ENCODE results near the gene GSTO2.

GSTO2 gene

DNA sequence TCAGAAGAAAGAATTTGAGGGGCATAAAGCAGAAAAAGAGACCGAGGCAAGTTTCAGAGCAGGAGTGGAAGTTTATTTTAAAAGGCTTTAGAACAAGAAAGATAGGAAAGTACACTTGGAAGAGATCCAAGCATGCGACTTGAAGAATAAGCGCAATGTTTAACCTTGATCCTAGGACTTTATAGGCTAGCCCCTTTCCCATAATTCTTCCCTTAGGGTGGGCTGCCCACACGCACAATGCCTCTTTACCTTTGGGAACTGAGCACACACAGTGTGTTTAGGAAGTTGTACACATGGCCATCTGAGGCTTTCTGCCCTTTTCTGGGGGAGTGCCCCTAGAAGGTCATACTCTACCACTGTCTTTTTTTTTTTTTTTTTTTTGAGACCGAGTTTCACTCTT, 25.5 kb upstream of the GSTO2 start (continued):
- TF ChIP-seq ZNF2 (tag by site-specific recombination; IDR thresholded peaks at IDR 0.05) (no peak), GLI2 (tag by site-specific recombination; IDR thresholded peaks at IDR 0.05; ENCODE audit: borderline replicate concordance, low read depth) (no peak), ZBTB8A (tag by site-specific recombination; IDR thresholded peaks at IDR 0.05) (no peak), KLF10 (tag by site-specific recombination; IDR thresholded peaks at IDR 0.05) (no peak), SETDB1 (IDR thresholded peaks at IDR 0.05; ENCODE audit: insufficient read length, low read length) (no peak)
- TF ChIP-seq, protein P1, sequence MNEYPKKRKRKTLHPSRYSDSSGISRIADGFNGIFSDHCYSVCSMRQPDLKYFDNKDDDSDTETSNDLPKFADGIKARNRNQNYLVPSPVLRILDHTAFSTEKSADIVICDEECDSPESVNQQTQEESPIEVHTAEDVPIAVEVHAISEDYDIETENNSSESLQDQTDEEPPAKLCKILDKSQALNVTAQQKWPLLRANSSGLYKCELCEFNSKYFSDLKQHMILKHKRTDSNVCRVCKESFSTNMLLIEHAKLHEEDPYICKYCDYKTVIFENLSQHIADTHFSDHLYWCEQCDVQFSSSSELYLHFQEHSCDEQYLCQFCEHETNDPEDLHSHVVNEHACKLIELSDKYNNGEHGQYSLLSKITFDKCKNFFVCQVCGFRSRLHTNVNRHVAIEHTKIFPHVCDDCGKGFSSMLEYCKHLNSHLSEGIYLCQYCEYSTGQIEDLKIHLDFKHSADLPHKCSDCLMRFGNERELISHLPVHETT (tag by site-specific recombination; IDR thresholded peaks at IDR 0.05) = no peak

DNA sequence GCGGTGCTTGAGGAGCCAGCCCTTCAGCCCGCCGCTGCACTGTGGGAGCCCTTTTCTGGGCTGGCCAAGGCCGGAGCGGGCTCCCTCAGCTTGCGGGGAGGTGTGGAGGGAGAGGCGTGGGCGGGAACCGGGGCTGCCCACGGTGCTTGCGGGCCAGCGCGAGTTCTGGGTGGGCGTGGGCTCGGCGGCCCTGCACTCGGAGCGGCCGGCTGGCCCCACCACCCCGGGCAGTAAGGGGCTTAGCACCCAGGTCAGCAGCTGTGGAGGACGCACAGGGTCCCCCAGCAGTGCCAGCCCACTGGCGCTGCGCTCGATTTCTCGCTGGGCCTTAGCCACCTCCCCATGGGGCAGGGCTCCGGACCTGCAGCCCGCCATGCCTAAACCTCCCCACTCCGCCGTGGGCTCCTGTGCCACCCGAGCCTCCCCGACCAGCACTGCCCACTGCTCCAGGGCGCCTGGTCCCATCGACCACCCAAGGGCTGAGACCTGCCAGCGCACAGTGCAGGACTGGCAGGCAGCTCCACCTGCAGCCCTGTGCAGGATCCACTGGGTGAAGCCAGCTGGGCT, 23.8 kb upstream of the GSTO2 start:
- CTCF ChIA-PET = interaction anchor here (2.9 kb wide), 1 partner anchor 10 kb away, joined by 8 read pairs; the partner anchor contains the start of gene GSTO1
- H3K36me3 ChIP-seq (ENCODE audit: control insufficient read depth in 2 of 2, insufficient read depth in 1 of 2, low read length in 2 of 2) = no peaks in the 10 kb centered on the region
- POLR2A ChIA-PET = no interaction called here
- H3K4me1 ChIP-seq (ENCODE audit: control insufficient read depth, insufficient read depth, low read length) = no peaks in the 10 kb centered on the region
- no peak overlapping the region for H3K4me3 ChIP-seq (ENCODE audit: low read depth, low read length)
- H3K9me3 ChIP-seq (ENCODE audit: control insufficient read depth, insufficient read depth, low read depth, low read length) = no peaks in the 10 kb centered on the region
- no peak overlapping the region for H3K27ac ChIP-seq (ENCODE audit: extremely low read depth, low read depth, low read length)
- no peak for TF ChIP-seq ZNF529 (tag by site-specific recombination; IDR thresholded peaks at IDR 0.05; ENCODE audit: insufficient replicate concordance)
- 0 out of 2 replicates have a peak, but pooled peaks have one; percentile 16 for TF ChIP-seq ZFHX2 (tag by site-specific recombination; conservative IDR thresholded peaks at IDR 0.05)

DNA sequence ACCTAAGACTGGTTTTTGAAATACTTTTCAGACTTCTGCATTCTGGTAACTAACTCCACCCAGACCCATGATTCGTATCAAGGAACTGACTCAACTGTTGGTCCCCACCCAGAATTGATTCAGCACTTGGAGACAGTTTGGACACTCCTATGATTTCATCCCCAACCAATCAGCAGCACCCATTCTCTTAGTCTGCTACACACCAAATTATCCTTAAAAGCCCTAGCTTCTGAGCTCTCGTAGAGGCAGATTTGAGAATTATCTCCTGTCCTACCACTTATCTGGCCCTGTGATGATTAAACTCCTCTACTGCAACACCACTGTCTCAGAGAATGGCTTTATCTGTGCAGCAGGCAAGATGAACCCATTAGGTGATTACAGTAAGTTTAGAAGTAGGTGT, 22.0 kb upstream of the GSTO2 start:
- Histone ChIP-seq H3K36me3 (ENCODE audit: control insufficient read depth in 2 of 2, insufficient read depth in 1 of 2, low read length in 2 of 2) (no peaks in the 10 kb centered on the region), H3K4me1 (ENCODE audit: control insufficient read depth, insufficient read depth, low read length) (peaks cover 4% of the 10 kb centered on the region; the same call in 1 of the 2 replicates), H3K27ac (ENCODE audit: extremely low read depth, low read depth, low read length) (no peak overlapping the region), H3K4me3 (ENCODE audit: low read depth, low read length) (no peak overlapping the region), H3K9me3 (ENCODE audit: control insufficient read depth, insufficient read depth, low read depth, low read length) (no peaks in the 10 kb centered on the region)
- TF ChIP-seq ZNF266 (tag by site-specific recombination; IDR thresholded peaks at IDR 0.05; ENCODE audit: low read depth) = no peak
- peak; percentile 67 for TF ChIP-seq SETDB1 (IDR thresholded peaks at IDR 0.05; ENCODE audit: insufficient read length, low read length)
- CTCF ChIA-PET = interaction anchor here (2.9 to 3.2 kb wide), 2 partner anchors 8 to 44 kb away, joined by 8 read pairs; partner anchors contain the start of gene GSTO1
- POLR2A ChIA-PET = interaction anchor here (0.5 kb wide), 1 partner anchor 10 kb away, joined by 6 read pairs; no protein-coding TSS in a partner anchor

DNA sequence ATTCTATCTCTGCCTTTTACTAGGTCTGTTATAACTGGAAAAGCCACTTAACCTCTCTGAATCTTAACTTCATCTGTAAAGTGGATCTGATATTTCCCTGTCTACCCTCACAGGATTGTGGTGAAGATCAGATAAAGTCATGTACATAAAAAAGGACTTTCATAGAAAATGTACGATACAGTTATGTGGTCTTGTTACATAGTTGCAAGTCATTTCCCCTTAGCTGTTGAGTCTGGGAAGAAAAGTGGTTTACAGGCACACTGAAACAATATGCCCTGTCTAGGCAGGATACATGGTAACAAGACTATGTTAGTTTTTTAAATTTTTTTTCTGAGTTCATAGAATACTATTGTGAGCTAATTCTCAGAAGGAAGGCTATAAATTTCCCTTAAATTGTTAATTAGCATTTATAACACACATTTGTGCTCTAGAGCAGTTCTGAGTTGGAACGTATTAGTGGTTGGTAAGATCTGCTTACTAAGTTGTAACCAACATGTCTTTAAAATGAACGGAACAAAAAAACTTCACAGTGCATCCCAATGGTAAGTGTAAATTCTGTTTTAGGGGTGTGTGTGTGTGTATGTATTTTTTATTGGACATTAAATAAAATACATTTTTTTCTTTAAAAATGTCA, 21.4 kb upstream of the GSTO2 start:
- H3K36me3 ChIP-seq (ENCODE audit: control insufficient read depth in 2 of 2, insufficient read depth in 1 of 2, low read length in 2 of 2) = no peaks in the 10 kb centered on the region
- H3K9me3 ChIP-seq (ENCODE audit: control insufficient read depth, insufficient read depth, low read depth, low read length) = no peaks in the 10 kb centered on the region
- TF ChIP-seq ZNF473 (tag by site-specific recombination; IDR thresholded peaks at IDR 0.05) (no peak), ZEB2 (tag by site-specific recombination; IDR thresholded peaks at IDR 0.05) (no peak), ZNF660 (tag by site-specific recombination; IDR thresholded peaks at IDR 0.05) (no peak), ZNF132 (tag by site-specific recombination; IDR thresholded peaks at IDR 0.05; ENCODE audit: borderline replicate concordance) (no peak), YY1 (tag by site-specific recombination; IDR thresholded peaks at IDR 0.05) (no peak), ZNF391 (tag by site-specific recombination; IDR thresholded peaks at IDR 0.05; ENCODE audit: borderline replicate concordance, low read depth) (no peak), ZNF585B (tag by site-specific recombination; IDR thresholded peaks at IDR 0.05) (no peak), ZNF600 (tag by site-specific recombination; IDR thresholded peaks at IDR 0.05) (no peak)
- TF ChIP-seq, protein P2, sequence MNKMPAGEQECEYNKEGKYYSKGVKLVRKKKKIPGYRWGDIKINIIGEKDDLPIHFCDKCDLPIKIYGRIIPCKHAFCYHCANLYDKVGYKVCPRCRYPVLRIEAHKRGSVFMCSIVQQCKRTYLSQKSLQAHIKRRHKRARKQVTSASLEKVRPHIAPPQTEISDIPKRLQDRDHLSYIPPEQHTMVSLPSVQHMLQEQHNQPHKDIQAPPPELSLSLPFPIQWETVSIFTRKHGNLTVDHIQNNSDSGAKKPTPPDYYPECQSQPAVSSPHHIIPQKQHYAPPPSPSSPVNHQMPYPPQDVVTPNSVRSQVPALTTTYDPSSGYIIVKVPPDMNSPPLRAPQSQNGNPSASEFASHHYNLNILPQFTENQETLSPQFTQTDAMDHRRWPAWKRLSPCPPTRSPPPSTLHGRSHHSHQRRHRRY (tag by site-specific recombination; IDR thresholded peaks at IDR 0.05) = no peak
- TF ChIP-seq, protein P3, sequence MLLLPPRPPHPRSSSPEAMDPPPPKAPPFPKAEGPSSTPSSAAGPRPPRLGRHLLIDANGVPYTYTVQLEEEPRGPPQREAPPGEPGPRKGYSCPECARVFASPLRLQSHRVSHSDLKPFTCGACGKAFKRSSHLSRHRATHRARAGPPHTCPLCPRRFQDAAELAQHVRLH (tag by site-specific recombination; IDR thresholded peaks at IDR 0.05) = no peak
- H3K27ac ChIP-seq (ENCODE audit: extremely low read depth, low read depth, low read length) = no peak overlapping the region
- CTCF ChIA-PET = interaction anchor here (2.1 to 3.2 kb wide), 2 partner anchors 27 to 44 kb away, joined by 7 to 8 read pairs; no protein-coding TSS in a partner anchor
- peaks cover 7% of the 10 kb centered on the region for H3K4me1 ChIP-seq (ENCODE audit: control insufficient read depth, insufficient read depth, low read length)
- POLR2A ChIA-PET = interaction anchor here (0.5 kb wide), 1 partner anchor 9 kb away, joined by 6 read pairs; no protein-coding TSS in a partner anchor
- no peak overlapping the region for H3K4me3 ChIP-seq (ENCODE audit: low read depth, low read length)
